SK-N-SH (cell line): ENCODE measurements around the gene MEIS1.

Experiments used
- CTCF ChIP-seq: fragments of 200-600 bp; sonication (generic); IDR thresholded peaks from 2 replicates; pipeline ENCODE4 v1.6.1; 2017; ENCODE audit warnings: antibody characterized with exemption, mild to moderate bottlenecking, moderate library complexity
- ELF1 ChIP-seq: IDR thresholded peaks from 2 replicates; pipeline ENCODE4 v1.4.0; 2012
- EP300 ChIP-seq, 2 experiments: IDR thresholded peaks; 2 replicates each; pipeline versions ENCODE4 v1.4.0 to v1.6.1; 2012; ENCODE audit warnings: borderline replicate concordance in 1 of 2, low read depth in 1 of 2, low read length in 1 of 2
- FOSL2 ChIP-seq: IDR thresholded peaks from 2 replicates; pipeline ENCODE4 v1.4.0; 2012; ENCODE audit warnings: low read depth, mild to moderate bottlenecking, moderate library complexity, borderline replicate concordance
- FOXJ3 ChIP-seq: sonication (generic); formaldehyde crosslinking; IDR thresholded peaks from 2 replicates; pipeline ENCODE4 v1.5.1; 2020; ENCODE audit warnings: mild to moderate bottlenecking, missing genetic modification reagents
- GABPA ChIP-seq: IDR thresholded peaks from 2 replicates; pipeline ENCODE4 v1.4.0; 2012; ENCODE audit warnings: low read depth, mild to moderate bottlenecking
- JUND ChIP-seq: IDR thresholded peaks from 2 replicates; pipeline ENCODE4 v1.4.0; 2012
- MAX ChIP-seq: IDR thresholded peaks from 2 replicates; pipeline ENCODE4 v1.4.0; 2012; ENCODE audit warnings: low read depth
- POLR2AphosphoS5 ChIP-seq: IDR thresholded peaks from 2 replicates; pipeline ENCODE4 v1.6.1; 2012; ENCODE audit warnings: low read depth, low read length
- RAD21 ChIP-seq: IDR thresholded peaks from 2 replicates; pipeline ENCODE4 v1.6.1; 2012; ENCODE audit warnings: mild to moderate bottlenecking, low read length
- RFX5 ChIP-seq: IDR thresholded peaks from 2 replicates; pipeline ENCODE4 v1.6.1; 2012; ENCODE audit warnings: mild to moderate bottlenecking, improper control_type of control experiment, low read length
- TAF1 ChIP-seq: IDR thresholded peaks from 2 replicates; pipeline ENCODE4 v1.6.1; 2012; ENCODE audit warnings: low read depth, mild to moderate bottlenecking, low read length, moderate library complexity, borderline replicate concordance
- ZBTB33 ChIP-seq: IDR thresholded peaks from 2 replicates; pipeline ENCODE4 v1.4.0; 2012; ENCODE audit warnings: low read depth, borderline replicate concordance
- TF ChIP-seq, protein P1 (sequence below): IDR thresholded peaks from 2 replicates; pipeline ENCODE4 v1.6.1; 2012; ENCODE audit warnings: mild to moderate bottlenecking, low read depth, low read length, moderate library complexity

GRCh38 chr2:66562304-66562685 is 127.4 kb downstream of the MEIS1 start:
- TF ChIP-seq CTCF, result no peak
- TF ChIP-seq RAD21, result no peak
- no peak for TF ChIP-seq GABPA
- TF ChIP-seq FOSL2, result no peak
- TF ChIP-seq, protein P1, sequence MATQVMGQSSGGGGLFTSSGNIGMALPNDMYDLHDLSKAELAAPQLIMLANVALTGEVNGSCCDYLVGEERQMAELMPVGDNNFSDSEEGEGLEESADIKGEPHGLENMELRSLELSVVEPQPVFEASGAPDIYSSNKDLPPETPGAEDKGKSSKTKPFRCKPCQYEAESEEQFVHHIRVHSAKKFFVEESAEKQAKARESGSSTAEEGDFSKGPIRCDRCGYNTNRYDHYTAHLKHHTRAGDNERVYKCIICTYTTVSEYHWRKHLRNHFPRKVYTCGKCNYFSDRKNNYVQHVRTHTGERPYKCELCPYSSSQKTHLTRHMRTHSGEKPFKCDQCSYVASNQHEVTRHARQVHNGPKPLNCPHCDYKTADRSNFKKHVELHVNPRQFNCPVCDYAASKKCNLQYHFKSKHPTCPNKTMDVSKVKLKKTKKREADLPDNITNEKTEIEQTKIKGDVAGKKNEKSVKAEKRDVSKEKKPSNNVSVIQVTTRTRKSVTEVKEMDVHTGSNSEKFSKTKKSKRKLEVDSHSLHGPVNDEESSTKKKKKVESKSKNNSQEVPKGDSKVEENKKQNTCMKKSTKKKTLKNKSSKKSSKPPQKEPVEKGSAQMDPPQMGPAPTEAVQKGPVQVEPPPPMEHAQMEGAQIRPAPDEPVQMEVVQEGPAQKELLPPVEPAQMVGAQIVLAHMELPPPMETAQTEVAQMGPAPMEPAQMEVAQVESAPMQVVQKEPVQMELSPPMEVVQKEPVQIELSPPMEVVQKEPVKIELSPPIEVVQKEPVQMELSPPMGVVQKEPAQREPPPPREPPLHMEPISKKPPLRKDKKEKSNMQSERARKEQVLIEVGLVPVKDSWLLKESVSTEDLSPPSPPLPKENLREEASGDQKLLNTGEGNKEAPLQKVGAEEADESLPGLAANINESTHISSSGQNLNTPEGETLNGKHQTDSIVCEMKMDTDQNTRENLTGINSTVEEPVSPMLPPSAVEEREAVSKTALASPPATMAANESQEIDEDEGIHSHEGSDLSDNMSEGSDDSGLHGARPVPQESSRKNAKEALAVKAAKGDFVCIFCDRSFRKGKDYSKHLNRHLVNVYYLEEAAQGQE, result no peak
- TF ChIP-seq MAX, result no peak
- TF ChIP-seq EP300 (IDR thresholded peaks at IDR 0.05; ENCODE audit: borderline replicate concordance in 1 of 2, low read depth in 1 of 2, low read length in 1 of 2), result no peak
- TF ChIP-seq ELF1, result no peak
- no peak for TF ChIP-seq ZBTB33
- no peak for TF ChIP-seq RFX5
- no peak for TF ChIP-seq JUND
- TF ChIP-seq TAF1, result no peak
- no peak for TF ChIP-seq POLR2AphosphoS5
- TF ChIP-seq FOXJ3, result no peak
